HK-2 (cell line): ENCODE measurements around the gene PRAMEF1.
"Not testable (repeated sequence)": the region's sequence is repeated elsewhere in the genome, so short reads cannot be mapped to it uniquely, and the experiment has no call there.

Experiments
- DNase-seq: peaks from one replicate; pipeline ENCODE4 v3.0.0-alpha.2; 2018; ENCODE audit not compliant: unreplicated experiment

The PRAMEF1 gene

DNA sequence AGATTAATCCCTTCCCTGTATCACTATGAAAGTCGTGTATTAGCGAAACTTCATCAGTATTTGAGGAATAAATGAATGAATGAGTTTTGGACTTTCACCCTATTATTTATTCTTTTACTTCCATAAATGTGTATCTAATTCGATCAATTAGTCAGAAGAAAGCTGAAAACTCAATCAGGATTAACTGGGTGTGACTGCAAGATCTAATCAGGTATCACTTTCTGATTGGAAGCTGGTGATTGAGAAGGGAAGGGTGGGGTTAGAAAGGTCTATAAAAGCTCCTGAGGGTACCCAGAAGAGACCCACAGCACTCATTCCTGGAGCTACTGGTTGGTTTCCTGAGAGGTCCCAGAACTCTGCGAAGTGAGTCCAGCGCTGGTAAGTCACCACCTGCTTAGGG lies at the start of gene PRAMEF1:
TSS of gene PRAMEF1 (plus strand) at position 301 of the 400 bp plus-strand sequence. CDS start 1,831 bp downstream, outside the sequence.
- not testable (repeated sequence) for DNase-seq

GRCh38 chr1:12741946-12742345 lies 49.3 kb upstream of the PRAMEF1 start:
- no peak for DNase-seq

DNA sequence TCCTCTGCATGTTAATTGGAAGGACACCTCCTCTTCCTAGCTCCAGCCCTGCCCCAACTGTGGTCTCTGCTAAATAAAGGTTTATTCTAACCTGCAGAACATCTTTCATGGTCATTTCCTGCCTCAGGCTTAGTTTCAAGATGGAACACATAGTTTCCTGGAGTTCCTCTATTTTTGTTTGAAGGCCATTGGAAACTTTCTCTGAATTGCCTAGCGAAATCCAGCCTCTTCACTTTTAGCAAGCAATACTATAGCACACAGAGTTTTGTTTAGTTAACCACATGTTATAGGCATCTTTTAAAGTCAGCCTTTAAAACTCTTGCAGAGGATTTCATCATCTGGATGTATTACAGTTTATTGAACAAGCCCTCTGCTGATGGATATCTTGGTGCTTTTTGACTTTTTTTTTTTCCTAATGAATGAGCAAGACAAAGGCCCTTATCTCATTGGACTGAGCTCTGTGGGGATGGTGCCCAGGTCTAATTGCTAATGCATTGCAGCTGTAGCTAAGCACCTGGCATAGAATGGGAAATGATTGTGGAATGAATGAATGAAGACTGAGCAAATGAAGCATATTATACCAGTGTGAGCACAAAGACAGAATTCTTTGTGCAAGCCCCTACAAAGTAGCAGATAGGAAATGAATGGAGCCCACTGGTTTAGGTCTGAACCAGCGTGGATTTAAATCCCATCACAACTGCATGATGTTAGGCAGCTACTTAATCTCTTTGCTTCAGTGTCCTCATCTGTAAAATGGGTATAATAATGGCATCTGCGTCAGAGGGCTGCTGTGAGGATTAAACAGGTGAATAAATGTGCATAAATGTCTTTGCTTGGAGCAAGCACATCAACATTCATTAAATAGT lies 45.8 kb upstream of the PRAMEF1 start:
- no peak for DNase-seq

DNA sequence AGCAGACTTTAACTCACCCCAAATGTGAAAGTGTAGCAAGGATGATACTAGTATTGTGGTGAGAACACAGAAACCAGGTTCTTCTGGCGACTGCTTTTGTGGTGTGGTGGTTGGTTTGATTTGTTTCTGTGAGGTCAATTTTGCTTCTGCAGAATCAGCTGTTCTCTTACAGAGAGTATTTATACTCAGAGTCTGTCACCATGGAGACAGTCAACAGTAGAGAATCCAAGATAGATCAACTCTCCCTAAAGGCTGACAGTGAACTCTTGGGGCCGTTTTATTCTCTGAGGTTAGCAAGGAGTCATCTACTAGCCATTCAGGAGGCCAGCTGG lies 45.2 kb upstream of the PRAMEF1 start, which contains the start of gene CFAP107:
TSS of gene CFAP107 (plus strand) at position 209 of the 332 bp plus-strand sequence. CDS start 231 bp downstream, outside the sequence.
- no peak for DNase-seq

DNA sequence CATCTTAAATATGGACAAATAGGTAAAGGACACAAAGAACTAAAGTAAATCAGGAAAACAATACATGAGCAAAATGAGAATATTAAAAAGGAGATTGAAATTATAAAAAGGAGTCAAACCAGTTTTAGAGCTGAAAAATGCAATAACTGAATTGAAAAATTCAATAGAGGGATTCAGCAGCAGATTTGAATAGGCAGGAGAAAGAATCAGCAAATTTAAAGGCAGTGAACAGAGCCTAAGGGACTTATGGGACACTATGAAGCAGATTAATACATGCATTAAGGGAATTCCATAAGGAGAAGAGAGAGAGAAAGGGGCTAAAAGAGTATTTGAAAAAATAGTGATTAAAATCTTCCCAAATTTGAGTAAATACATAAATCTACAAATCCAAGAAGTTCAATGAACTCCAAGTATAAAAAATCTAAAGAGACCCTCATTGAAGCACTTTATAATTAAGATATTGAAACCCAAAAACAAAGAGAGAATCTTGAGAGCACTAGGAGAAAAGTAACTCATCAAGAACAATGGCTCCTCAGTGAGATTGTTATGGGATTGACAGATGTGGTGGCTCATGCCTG lies 42.3 kb upstream of the PRAMEF1 start:
- DNase-seq: no peak

DNA sequence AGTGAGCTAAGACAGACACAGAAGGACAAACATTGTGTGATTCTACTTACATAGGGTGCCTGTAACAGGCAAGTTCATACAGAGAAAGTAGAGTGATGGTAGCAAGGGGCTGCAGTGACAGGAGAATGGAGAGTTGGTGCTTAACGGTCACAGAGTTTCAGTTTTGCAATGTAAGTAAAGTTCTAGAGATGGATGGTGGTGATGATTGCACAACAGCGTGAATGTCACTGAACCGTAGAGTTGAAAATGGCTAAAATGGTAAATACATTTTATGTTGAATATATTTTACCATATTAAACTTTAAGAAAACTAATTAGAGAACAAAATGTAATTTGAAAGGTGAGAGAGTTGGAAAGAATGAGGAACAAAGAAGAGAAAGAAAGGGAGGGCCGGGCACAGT lies 36.5 kb upstream of the PRAMEF1 start:
- no peak for DNase-seq

GRCh38 chr1:12756273-12756672 lies 34.9 kb upstream of the PRAMEF1 start:
- DNase-seq: no peak

DNA sequence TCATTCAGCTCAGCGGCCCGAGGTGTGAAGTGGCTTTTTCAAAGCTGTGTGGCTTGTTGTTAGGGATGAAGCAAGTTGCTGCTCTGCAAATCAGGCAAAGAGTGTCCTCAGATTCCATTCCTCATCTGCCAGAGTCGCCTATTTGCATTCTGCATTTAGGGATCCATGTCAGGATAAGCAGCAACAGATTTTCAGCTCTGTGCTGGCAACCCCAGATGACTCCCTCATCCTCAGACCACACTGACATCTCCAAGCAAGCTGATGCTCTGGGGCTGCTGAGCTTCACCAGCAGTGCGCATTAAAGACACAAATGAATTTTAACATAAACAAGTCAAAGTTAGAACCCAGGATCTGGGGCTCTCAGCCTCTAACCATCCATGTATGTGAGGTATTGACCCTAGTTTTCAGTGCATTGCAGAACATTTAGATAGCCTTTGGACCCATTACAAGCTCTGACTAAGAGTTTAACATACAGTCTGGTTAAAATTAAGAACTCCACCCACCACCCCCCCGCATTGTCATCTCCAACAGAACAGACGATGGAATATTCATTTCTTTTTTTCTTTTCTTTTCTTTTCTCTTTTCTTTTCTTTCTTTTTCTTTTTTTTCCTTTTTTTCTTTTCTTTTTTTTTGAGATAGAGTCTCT lies 34.3 kb upstream of the PRAMEF1 start:
- no peak for DNase-seq

GRCh38 chr1:12757836-12758235 lies 33.4 kb upstream of the PRAMEF1 start:
- DNase-seq: no peak

DNA sequence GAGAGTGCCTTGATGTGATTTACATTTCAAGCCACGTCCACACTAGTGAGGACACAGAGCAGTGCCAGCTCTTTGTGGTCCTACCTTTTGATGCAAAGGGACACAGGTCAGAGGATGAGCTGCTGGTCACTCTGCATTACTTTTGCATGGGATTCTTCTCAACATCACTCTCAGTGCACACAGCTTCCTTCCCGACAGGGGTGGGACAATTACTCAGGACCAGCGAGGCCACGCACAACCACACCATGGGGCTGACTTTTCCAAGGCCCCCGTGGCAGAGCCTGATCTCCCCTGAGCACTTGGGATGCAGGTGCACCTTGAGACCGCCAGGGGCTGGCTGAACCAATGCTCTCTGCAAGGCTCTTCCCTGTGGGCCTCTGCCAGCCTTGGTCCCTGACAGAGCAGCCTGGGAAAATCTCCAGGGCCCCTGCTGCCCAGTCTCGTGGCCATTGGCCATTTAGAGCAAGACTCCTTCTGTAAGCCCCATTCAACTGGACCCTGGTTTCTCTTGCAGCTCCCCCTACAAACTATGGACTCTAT lies 30.9 kb upstream of the PRAMEF1 start:
- no peak for DNase-seq

DNA sequence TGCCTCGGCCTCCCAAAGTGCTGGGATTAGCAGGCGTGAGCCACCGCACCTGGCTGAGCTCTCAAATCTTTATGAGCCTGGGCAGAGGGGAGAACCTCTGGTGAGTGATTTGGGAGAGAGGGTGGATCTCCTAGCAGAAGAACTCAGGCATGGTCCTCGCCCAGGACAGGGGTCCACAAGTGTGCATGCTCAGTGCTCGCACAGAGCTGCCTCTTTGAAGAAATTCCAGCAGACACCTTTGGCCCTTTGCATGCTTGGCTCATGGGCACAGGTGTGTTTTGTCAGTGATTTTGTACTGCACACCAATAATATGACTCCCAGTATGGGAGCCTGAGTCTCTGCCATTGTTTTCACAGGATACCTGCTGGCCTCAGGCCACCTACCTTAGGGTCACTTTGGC lies 29.4 kb upstream of the PRAMEF1 start:
- DNase-seq: no peak

GRCh38 chr1:12762766-12763165 lies 28.4 kb upstream of the PRAMEF1 start:
- DNase-seq: no peak

DNA sequence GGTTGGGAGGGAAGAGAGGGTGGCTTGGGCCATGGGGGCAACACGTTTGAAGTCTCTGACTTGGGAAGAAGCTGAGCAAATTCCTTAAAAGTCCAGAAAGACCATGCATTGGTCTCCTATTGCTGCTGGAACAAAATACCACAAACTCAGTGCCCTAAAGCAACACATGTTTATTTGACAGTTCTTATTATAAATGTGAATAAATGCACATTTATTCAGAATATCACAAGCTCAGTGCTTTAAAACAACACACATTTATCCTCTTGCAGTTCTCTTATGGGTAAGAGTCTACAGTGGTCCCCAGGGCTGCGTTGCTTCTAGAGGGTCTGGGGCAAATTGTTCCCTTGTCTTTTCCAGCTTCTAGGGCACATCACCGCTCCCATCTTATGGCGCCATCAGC lies 27.7 kb upstream of the PRAMEF1 start:
- DNase-seq: no peak

DNA sequence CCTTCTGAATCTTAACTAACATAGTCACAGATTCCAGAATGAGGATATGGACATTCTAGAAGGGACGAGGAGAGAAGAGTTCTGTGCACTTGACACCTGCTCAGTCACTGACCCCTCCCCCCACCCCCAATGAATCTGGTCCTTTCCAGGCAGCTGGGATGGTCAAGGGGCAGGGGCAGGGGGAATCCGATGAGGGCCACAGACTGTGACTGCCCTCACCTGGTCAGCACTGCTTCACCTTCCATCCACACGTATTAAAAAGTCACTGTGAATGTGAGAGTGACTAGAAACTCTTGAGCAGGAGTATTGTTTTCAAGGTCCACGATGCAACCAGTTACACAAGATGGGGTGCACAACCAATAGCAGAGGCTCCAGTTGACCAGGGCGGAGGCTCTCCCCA lies 27.2 kb upstream of the PRAMEF1 start:
- DNase-seq: no peak

DNA sequence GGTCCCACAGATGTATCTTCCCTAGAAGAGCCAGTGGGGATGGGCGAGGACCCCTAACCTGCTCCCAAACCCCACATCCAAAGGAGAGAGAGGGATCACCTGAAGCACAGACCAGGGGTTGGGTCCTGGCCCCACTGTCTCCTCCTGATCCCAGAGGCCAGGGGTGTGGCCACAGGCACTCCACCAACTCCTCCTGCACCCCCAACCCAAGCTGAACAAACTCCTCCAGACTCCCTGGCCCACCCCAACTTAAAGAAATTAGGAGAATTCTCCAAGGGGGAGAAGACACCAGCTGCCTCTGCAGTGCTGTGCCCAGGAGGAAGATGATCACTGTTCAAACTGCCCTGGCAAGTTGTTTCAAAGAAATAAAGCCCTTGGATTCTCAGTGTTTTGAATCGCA lies 22.2 kb upstream of the PRAMEF1 start:
- no peak for DNase-seq

DNA sequence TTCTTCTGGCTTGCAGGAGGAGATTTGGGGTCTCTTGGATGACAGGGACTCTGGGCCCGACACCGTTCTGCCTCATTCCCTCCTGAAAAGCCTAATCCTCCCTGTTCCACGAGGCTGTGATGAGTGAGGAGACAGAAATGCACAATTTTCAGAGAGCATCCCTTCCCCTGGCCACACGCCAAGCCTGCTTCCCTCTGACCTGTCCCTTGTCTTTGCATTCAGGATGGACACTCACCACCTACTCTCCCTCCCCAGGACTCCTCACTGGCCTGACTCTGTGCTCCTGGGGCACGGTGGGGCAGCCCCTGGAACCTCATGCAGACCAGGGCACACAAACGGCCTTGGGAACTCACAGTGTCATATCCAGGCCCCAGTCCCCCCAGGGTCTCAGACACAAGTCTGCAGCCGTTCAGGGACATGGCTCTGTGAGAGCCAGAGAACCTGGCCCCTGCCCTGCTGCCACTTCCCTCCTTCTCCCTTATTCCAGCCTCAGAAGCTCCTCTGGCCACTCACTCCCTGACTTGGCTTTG lies 21.2 kb upstream of the PRAMEF1 start:
- DNase-seq: no peak

- no peak for DNase-seq
Measured at GRCh38 chr1:12770620-12771019, 20.6 kb upstream of the PRAMEF1 start.

- no peak for DNase-seq
Measured at GRCh38 chr1:12771186-12771585, 20.0 kb upstream of the PRAMEF1 start.

- no peak for DNase-seq
Measured at GRCh38 chr1:12772520-12772919, 18.7 kb upstream of the PRAMEF1 start.

DNA sequence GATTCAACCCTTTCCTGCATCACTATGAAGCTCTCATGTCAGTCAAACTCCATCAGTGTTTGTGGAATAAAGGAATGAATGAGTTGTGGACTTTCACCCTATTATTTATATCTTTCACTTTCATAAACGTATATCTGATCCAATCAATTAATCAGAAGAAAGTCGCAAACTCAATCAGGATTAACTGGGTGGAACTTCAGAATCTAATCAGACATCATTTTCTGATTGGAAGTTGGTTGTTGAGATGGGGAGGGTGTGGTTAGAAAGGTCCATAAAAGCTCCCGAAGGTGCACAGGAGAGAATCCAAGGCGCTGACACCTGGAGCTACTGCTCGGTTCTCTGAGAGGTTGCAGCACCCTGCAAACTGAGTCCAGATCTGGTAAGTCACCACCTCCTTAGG lies 17.8 kb upstream of the PRAMEF1 start, which contains the start of gene PRAMEF12:
TSS of gene PRAMEF12 (plus strand) at position 301 of the 400 bp plus-strand sequence. CDS start 1,130 bp downstream, outside the sequence.
- no peak for DNase-seq

GRCh38 chr1:12774801-12775345 lies 16.3 kb upstream of the PRAMEF1 start:
- no peak for DNase-seq

DNA sequence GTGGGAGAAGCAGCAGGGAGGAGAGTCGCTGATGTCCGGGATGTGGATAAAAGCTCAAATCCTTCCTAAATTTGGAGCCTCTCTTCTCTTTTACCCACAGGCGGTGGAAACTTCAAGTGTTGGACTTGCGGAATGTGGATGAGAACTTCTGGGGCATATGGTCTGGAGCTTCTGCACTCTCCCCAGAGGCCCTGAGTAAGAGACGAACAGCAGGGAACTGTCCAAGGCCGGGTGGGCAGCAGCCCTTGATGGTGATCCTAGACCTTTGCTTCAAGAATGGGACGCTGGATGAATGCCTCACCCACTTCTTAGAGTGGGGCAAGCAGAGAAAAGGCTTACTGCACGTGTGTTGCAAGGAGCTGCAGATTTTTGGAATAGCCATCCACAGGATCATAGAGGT lies 15.8 kb upstream of the PRAMEF1 start:
- DNase-seq: no peak
